ENCODE measurements around the gene CHCHD3.
"Not testable (repeated sequence)": the region's sequence is repeated elsewhere in the genome, so short reads cannot be mapped to it uniquely, and the experiment has no call there.

Gene CHCHD3

DNA sequence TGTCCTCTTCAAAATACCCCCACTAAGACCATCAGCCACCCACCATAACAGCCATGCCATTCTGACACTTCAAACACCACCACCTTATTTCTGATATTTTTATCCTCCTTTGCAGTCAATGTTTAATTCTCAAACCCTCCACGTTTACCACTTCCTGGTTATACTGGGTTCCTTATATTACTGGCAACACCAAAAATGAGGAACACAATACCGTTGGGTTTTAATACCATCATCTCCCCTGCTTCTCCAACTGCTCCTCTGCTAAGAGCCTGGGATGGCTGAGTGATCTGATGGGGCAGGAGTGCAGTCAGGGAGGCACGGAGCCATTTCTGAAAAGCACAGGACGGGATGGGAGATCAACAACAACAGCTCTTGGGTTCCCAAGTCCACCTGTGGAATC is 140.5 kb downstream of the CHCHD3 start:
- H3K27ac Mint-ChIP-seq, result peak overlapping the region in 1 of 2 donors; percentile 6
- ATAC-seq (replicated peaks), result no peak
- no peaks in the 10 kb centered on the region for H3K27me3 Mint-ChIP-seq
- no peaks in the 10 kb centered on the region for H3K36me3 Mint-ChIP-seq (ENCODE audit: insufficient read depth)
- no peak for DNase-seq
- peaks cover 2 to 6% of the 10 kb centered on the region in 2 donors for H3K4me1 Mint-ChIP-seq (ENCODE audit: low read depth in 2 of 2)
- no peaks in the 10 kb centered on the region for H3K9me3 Mint-ChIP-seq
- H3K4me3 Mint-ChIP-seq, result no peak overlapping the region

DNA sequence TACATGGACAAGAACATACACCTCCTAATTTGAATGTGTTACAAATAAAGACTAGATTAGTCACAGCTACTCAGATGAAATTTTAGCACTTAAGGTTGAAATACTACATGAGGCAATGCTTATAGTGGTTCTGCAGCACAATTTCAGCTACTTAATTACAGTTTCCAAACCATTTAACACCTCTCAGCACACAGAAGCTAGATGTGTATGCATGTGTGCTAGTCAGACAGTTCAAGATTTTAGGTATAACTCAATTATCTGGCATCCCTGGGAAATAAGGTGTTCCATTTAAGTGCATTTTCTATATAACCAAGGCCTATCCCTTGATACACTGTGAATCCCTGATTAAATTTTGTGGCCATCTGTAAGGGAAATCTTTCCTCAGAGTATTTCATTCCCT is 141.8 kb downstream of the CHCHD3 start:
- Mint-ChIP-seq H3K27me3 (no peaks in the 10 kb centered on the region), H3K36me3 (ENCODE audit: insufficient read depth) (no peaks in the 10 kb centered on the region), H3K4me1 (ENCODE audit: low read depth in 2 of 2) (peaks cover 2 to 6% of the 10 kb centered on the region in 2 donors), H3K9me3 (no peaks in the 10 kb centered on the region), H3K4me3 (no peak overlapping the region), H3K27ac (no peak overlapping the region)
- ATAC-seq (replicated peaks) (no peak), DNase-seq (no peak)

DNA sequence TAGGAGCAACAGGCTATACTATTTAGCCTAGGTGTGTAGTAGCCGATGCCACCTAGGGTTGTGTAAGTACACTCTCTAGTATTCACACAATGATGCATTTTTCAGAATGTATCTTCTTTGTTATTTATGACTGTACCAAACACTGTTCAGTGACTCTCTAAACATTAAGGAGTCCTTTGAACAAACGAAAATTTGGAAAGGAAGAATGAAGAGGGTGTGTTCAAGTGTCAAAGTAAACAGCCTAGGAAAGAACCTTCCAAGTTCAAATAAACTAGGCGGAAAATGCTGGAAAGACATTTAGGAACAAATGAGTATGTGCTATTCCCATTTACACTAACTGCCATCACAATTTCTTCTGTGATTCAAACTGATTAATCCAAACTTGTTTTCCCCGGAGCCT is 142.4 kb downstream of the CHCHD3 start:
- Mint-ChIP-seq H3K4me1 (ENCODE audit: low read depth in 2 of 2) (peaks cover 2 to 6% of the 10 kb centered on the region in 2 donors), H3K36me3 (ENCODE audit: insufficient read depth) (no peaks in the 10 kb centered on the region), H3K9me3 (no peaks in the 10 kb centered on the region), H3K27me3 (no peaks in the 10 kb centered on the region), H3K27ac (no peak overlapping the region), H3K4me3 (no peak overlapping the region)
- no peak for DNase-seq
- no peak for ATAC-seq (replicated peaks)

DNA sequence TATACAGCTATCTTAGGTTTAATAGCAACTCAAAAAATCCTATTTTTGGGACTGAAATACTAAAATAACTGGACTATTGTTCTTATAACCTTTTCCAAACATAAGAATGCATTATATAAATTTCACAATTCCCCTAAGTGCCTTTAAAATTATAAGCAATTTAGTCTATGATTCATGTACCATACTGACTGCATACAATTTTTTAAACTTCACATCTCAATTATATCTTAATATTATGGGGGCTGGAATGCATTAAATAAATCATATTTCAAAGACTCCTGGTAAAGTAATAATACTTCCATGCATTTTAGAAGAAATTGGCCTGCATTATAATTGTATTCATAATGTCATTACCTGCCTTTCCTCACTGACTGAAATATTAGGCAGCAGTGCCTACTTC is 144.6 kb downstream of the CHCHD3 start:
- no peaks in the 10 kb centered on the region for H3K27me3 Mint-ChIP-seq
- no peaks in the 10 kb centered on the region for H3K9me3 Mint-ChIP-seq
- DNase-seq (no peak), ATAC-seq (replicated peaks) (no peak)
- H3K36me3 Mint-ChIP-seq (ENCODE audit: insufficient read depth), result no peaks in the 10 kb centered on the region
- no peak overlapping the region for H3K27ac Mint-ChIP-seq
- peaks cover 0 to 6% of the 10 kb centered on the region in 2 donors for H3K4me1 Mint-ChIP-seq (ENCODE audit: low read depth in 2 of 2)
- H3K4me3 Mint-ChIP-seq, result no peak overlapping the region

DNA sequence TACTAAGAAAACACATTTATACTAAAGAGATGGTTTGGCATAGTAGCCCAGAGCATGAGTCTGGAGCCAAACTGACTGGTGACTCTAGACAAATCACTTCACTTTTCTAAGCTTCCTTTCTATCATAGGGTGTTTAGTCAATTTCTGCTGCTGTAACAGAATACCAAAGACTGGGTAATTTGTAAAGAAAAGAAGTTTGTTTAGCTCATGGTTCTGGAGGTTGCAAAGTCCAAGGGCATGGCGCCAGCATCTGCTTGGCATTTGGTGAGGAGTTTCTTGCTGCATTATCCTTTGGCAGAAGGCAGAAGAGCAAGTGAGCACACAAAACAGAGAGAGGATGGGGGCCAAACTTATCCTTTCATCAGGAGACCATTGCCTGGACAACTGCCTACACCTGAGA is 146.3 kb downstream of the CHCHD3 start:
- Mint-ChIP-seq H3K27me3 (no peaks in the 10 kb centered on the region), H3K36me3 (ENCODE audit: insufficient read depth) (peaks cover 3% of the 10 kb centered on the region), H3K4me1 (ENCODE audit: low read depth in 2 of 2) (peaks cover 0 to 6% of the 10 kb centered on the region in 2 donors), H3K27ac (no peak overlapping the region), H3K4me3 (no peak overlapping the region), H3K9me3 (no peaks in the 10 kb centered on the region)
- DNase-seq (no peak), ATAC-seq (replicated peaks) (no peak)

DNA sequence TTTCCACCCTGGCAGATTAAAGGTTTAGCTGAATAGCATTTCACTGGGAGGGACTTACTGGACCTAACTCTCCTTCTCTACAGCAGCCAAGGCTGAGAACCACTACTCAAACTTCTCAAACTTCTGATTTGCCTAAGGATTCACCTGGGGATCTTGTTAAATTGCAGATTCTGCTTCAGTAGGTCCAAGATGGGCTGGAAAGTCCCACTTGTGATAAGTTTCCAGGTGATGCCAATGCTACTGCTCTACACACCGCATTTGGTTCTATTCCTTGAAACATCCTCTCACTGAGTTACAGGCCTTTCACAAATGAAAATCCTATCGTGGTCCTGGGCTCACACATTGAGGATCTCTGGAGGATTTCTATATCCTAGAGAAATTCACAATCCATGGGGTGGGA is 147.9 kb downstream of the CHCHD3 start:
- DNase-seq, result no peak
- ATAC-seq (replicated peaks), result no peak
- Mint-ChIP-seq H3K4me1 (ENCODE audit: low read depth in 2 of 2) (peaks cover 2 to 6% of the 10 kb centered on the region in 2 donors), H3K4me3 (no peak overlapping the region), H3K9me3 (no peaks in the 10 kb centered on the region), H3K36me3 (ENCODE audit: insufficient read depth) (peaks cover 3% of the 10 kb centered on the region), H3K27ac (no peak overlapping the region), H3K27me3 (no peaks in the 10 kb centered on the region)

DNA sequence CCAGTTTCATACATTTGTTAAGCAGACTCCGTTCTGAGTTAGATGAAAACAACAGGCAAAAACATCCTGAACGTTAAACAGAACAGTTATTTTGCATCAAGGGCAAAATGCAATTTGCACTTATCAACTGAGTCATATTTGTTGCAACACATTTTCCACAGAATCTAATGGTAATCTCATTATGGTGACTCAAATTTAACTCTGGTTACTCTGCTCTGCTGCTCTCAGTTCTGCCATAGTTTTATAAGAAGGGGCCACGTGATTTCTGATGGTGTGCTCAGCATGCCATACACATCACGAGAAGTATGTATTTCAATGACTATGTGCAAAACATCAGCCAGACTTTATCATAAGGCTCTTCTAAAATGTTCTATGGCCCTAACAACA is 148.8 kb downstream of the CHCHD3 start:
- no peaks in the 10 kb centered on the region for H3K9me3 Mint-ChIP-seq
- DNase-seq, result no peak
- peaks cover 2 to 9% of the 10 kb centered on the region in 2 donors for H3K4me1 Mint-ChIP-seq (ENCODE audit: low read depth in 2 of 2)
- no peak for ATAC-seq (replicated peaks)
- H3K27ac Mint-ChIP-seq, result peak overlapping the region in 1 of 2 donors; percentile 42
- no peaks in the 10 kb centered on the region for H3K27me3 Mint-ChIP-seq
- H3K4me3 Mint-ChIP-seq, result no peak overlapping the region
- H3K36me3 Mint-ChIP-seq (ENCODE audit: insufficient read depth), result peaks cover 3% of the 10 kb centered on the region

DNA sequence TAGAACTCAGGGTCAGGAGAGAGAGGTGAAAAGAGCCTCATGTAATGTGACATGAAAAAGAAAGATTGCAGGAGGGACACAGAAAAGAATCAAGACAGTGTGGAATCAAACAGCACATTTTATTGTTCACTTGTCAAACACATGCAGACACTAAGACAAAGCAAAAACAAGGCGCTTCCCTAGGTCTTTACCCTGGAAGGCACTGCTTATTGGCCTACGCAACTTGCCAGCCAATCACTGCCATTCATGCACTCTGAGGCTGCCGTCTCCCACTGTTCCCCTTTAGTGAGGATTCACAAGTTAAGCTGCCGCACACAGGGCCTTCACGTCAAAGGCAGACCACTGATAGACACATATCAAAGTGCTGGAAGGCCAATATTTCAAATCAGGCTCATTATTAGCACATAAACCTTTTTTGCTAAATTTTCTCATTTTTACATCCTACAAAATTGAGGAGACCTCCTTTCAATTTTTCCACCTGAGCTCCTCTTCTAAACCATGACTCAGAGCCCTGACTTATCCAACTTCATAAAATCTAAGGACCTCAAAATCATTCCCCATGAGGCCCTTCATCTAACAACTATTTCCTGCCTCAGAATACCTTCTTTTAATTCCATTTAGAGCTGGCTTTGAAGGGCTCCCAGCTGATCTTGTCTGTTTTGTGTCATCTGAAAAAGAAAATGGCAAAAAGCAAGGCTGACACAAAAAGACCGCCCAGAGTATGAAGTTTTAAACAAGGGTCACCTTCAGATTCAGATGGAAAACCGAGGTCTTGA is 149.4 kb downstream of the CHCHD3 start:
- H3K27me3 Mint-ChIP-seq, result no peaks in the 10 kb centered on the region
- H3K4me1 Mint-ChIP-seq (ENCODE audit: low read depth in 2 of 2), result peaks cover 2 to 9% of the 10 kb centered on the region in 2 donors
- H3K36me3 Mint-ChIP-seq (ENCODE audit: insufficient read depth), result peaks cover 3% of the 10 kb centered on the region
- DNase-seq (no peak), ATAC-seq (replicated peaks) (no peak)
- no peak overlapping the region for H3K4me3 Mint-ChIP-seq
- H3K27ac Mint-ChIP-seq, result peak overlapping the region in 1 of 2 donors; percentile 42
- no peaks in the 10 kb centered on the region for H3K9me3 Mint-ChIP-seq

DNA sequence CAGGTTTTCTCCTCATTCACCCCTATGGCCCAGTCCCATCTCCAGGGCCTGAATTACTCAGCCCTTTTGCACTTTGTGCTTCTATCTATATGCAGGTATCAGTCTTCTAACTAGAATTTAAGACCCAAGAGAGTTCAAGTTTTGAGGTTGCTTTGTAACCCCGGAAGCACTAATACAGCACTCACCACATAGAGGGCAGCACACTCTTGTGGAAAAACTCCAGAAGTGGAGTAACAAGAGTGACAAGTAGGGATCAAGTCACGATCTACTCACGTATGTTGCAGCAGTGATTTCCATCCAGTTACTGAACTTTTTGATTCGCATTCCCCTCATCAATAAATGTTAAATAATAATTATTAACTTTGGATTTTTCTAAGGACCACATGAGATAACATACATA is 151.0 kb downstream of the CHCHD3 start:
- ATAC-seq (replicated peaks) (no peak), DNase-seq (no peak)
- peaks cover 3% of the 10 kb centered on the region for H3K36me3 Mint-ChIP-seq (ENCODE audit: insufficient read depth)
- H3K27me3 Mint-ChIP-seq, result no peaks in the 10 kb centered on the region
- H3K4me1 Mint-ChIP-seq (ENCODE audit: low read depth in 2 of 2), result peaks cover 2 to 9% of the 10 kb centered on the region in 2 donors
- no peak overlapping the region for H3K4me3 Mint-ChIP-seq
- H3K27ac Mint-ChIP-seq, result no peak overlapping the region
- H3K9me3 Mint-ChIP-seq, result no peaks in the 10 kb centered on the region

DNA sequence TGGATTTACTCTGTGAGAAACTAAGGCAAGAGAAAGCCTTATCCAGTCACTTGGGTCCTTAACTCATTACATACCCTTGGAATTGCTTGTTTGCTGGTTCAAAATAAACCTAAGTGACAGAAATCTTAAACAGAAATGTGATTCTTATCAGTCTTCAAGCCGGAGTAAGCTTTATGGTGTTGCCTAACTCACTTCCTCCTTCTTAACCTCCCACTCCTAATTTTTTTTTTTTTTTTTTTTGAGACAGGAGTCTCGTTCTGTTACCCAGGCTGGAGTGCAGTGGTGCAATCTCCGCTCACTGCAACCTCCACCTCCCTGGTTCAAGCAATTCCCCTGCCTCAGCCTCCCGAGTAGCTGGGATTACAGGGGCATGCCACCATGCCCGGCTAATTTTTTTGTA is 151.9 kb downstream of the CHCHD3 start:
- H3K27me3 Mint-ChIP-seq; H3K9me3 Mint-ChIP-seq; H3K4me3 Mint-ChIP-seq; ATAC-seq (replicated peaks); H3K4me1 Mint-ChIP-seq (ENCODE audit: low read depth in 2 of 2); DNase-seq; H3K36me3 Mint-ChIP-seq (ENCODE audit: insufficient read depth); H3K27ac Mint-ChIP-seq: not testable (repeated sequence)

DNA sequence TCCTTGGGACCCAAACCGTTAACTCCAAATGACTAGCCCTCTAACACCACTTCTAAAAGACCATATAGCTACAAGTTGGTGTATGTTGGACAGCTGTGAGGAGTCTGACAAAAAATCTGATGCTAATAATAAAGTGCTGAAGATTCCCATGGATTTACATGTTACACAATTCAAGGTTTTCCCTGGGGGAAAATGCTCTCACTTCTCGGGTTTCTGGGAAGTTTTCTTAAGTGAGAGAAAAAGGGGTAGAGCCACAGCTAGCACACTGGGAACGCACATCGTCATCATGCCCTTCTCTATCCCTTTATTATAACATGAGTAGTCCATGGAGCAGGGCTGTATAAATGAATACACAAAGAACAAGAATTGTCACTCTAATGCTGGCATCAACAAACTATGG is 162.1 kb downstream of the CHCHD3 start:
- ATAC-seq (replicated peaks) (no peak), DNase-seq (no peak)
- Mint-ChIP-seq H3K27ac (no peak overlapping the region), H3K27me3 (no peaks in the 10 kb centered on the region), H3K4me1 (ENCODE audit: low read depth in 2 of 2) (peaks cover 2 to 3% of the 10 kb centered on the region in 2 donors), H3K9me3 (no peaks in the 10 kb centered on the region), H3K4me3 (no peak overlapping the region), H3K36me3 (ENCODE audit: insufficient read depth) (peaks cover 4% of the 10 kb centered on the region)

DNA sequence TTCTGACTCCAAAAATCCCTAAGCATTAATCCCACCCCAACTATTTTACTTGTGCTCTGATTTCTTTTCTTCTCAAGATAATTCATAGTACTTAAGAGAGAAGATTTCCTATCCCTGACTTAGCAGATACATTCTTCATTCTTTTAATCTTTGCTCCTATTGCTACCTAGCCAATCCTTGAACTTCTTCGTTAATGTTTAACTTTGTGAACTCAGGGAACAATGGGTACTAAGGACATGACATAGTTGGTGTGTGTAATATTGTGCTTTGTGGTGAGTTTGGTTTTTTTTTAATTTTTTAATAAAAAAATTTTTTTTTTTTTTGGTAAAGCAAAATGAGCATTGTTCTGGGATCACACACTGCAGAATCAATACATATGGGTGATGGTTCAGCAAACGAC is 166.2 kb downstream of the CHCHD3 start:
- H3K36me3 Mint-ChIP-seq (ENCODE audit: insufficient read depth), result no peaks in the 10 kb centered on the region
- no peak for ATAC-seq (replicated peaks)

DNA sequence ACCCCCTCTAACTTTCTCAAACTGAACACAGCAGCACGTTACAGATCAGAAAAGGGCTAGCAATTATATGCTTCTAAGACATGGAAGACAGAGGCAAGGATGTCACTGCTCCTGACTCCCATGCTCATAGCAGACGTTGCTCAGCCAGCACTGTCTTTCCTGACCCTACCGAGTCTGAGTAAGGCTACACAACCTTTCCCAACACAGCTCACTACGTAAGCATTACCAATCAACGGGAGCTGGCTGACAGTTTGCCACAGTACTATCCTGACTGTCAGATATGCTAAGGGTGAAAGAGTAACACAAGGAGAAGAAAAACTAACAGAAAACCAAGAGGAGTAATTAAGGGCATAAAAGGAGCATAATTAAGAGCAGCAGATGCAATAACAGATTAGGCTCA is 171.2 kb downstream of the CHCHD3 start:
- H3K9me3 Mint-ChIP-seq, result no peaks in the 10 kb centered on the region
- no peak overlapping the region for H3K27ac Mint-ChIP-seq
- no peak overlapping the region for H3K4me3 Mint-ChIP-seq
- no peaks in the 10 kb centered on the region for H3K36me3 Mint-ChIP-seq (ENCODE audit: insufficient read depth)
- no peak for ATAC-seq (replicated peaks)
- H3K27me3 Mint-ChIP-seq, result no peaks in the 10 kb centered on the region
- DNase-seq, result no peak
- peaks cover 5 to 10% of the 10 kb centered on the region in 2 donors for H3K4me1 Mint-ChIP-seq (ENCODE audit: low read depth in 2 of 2)

More for the DNA sequence above, 166.2 kb downstream of the CHCHD3 start:
- peaks cover 0 to 1% of the 10 kb centered on the region in 2 donors for H3K4me1 Mint-ChIP-seq (ENCODE audit: low read depth in 2 of 2)
- no peaks in the 10 kb centered on the region for H3K9me3 Mint-ChIP-seq
- DNase-seq, result no peak
- H3K27ac Mint-ChIP-seq, result no peak overlapping the region
- no peaks in the 10 kb centered on the region for H3K27me3 Mint-ChIP-seq
- no peak overlapping the region for H3K4me3 Mint-ChIP-seq

DNA sequence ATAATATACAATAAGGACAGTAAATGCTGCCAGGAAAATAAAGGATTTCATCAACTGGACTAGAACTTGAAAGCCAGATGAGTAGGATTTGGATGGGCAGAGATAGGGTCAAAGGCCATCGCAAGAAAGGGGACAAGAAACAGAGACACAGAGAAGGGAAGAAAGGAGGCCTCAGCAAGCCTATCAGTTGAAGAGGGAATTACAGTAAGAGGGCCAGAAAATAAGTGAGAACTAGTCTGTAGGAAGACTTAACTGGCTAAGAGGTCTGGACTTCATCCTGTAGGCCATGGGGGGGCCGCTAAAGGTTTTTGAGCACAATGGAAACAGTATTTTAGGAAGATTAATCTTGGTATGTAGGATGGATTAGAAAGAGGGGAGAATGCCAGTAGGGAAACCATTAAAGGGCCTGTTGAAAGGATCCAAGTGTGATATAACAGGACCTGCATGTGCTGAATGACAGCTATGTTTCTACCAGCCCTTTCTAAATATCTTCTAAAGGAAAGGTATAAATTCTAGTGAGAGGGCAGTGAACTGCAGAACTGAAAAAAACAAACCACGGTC is 174.4 kb downstream of the CHCHD3 start:
- H3K27ac Mint-ChIP-seq, result peak overlapping the region in 1 of 2 donors; percentile 92
- DNase-seq, result no peak
- H3K27me3 Mint-ChIP-seq, result no peaks in the 10 kb centered on the region
- ATAC-seq (replicated peaks), result no peak
- no peaks in the 10 kb centered on the region for H3K36me3 Mint-ChIP-seq (ENCODE audit: insufficient read depth)
- no peaks in the 10 kb centered on the region for H3K9me3 Mint-ChIP-seq
- H3K4me1 Mint-ChIP-seq (ENCODE audit: low read depth in 2 of 2), result peaks cover 12 to 21% of the 10 kb centered on the region in 2 donors
- no peak overlapping the region for H3K4me3 Mint-ChIP-seq

All from effector memory CD8-positive, alpha-beta T cell (primary cell).